EL (cell line): ENCODE measurements around the gene CEBPB.
"Not testable (repeated sequence)": the region's sequence is repeated elsewhere in the genome, so short reads cannot be mapped to it uniquely, and the experiment has no call there.

ENCODE experiments used
- DNase-seq: peaks from one replicate; pipeline ENCODE4 v3.0.0-alpha.2; 2016

Gene CEBPB

DNA sequence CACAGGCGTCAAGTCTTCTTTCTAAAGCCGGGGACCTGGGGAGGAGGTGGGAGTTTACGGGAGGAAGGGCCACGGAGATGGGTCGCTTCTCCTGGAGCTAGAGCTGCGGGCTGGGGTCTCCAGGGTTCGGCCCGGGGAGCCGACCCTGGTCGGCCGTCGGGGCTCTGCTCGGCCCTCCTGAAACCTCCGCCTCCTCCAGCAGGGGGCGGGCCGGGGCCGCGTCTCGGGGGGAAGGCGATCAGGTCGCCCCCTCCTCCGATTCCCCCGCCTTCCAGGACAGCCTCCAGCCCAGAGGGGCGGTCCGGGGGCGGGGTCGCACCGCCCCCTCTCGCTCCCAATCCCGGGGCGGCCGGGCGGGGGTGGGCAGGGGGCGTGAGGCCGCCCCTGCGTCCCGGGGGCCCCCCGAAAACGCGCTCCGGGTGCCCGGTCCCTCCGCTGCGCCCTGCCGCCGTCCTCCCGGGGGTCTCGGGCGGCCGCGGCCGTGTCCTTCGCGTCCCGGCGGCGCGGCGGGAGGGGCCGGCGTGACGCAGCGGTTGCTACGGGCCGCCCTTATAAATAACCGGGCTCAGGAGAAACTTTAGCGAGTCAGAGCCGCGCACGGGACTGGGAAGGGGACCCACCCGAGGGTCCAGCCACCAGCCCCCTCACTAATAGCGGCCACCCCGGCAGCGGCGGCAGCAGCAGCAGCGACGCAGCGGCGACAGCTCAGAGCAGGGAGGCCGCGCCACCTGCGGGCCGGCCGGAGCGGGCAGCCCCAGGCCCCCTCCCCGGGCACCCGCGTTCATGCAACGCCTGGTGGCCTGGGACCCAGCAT lies at the start of gene CEBPB:
TSS of gene CEBPB (plus strand) at position 580 of the 814 bp plus-strand sequence. CDS start at position 784, 204 bp downstream.
- DNase-seq: peak; percentile 91

DNA sequence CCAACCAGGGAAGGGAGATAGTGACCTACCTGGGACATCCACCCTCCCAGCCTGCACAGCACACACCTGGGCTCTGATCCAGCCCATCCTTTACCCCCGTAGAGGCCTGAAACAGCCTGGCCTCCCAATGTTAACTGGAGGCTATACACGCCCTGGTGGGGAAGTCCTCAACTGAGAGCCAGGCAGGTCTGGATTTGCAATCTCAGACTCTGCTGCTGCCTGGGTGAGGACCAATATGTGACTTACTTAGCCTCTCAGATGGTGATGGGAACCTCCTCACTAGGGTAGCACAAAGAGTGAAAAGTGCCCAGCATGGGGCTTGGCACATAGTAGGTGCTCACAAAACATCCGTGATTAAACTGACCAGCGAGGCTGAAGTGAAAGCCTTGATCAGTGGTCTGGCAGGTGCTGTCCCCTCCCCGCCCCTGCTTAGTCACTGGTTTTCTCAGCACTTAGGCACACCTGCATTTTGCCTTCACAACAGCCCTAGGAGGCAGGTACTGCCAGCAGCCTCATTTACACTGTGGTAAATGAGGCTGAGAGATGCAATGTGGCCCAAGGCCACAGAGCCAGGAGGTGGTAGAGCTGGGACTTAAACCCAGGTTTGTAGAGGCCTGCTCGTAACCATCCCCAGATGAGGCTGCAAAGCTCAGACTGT lies 49.5 kb upstream of the CEBPB start:
- DNase-seq: no peak

DNA sequence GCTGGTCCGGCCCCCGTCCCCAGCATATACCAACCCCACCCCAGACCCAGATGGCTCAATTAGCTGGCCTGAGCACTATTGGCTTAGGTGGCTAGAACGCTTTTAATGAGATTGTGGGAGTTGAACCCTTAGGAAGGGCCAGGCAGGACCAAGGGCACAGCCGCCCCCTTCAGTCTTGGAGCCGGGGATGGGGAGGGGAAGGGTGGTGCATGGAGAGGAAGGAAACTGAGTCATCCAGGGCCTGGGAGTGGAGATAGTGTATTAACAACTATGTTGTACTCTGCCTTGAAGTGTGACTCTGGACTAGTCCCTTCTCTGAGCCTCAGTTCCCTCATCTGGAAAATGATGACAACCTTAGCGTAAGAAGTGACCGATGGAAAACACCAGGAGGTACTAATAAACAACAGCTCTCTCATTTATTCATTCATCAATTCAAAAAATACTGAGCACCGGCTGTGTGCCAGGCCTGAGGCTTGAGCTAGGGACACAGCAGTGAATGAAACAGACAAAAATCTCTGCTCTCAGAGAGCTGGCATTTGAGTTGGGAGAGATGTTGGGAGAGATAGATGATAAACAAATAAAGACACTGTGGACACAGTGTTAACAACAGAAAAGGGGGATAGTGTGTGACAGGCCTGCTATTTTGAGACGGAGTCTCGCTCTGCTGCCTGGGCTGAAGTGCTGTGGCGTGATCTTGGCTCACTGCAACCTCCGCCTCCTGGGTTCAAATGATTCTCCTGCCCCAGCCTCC lies 48.6 kb upstream of the CEBPB start:
- DNase-seq: no peak

DNA sequence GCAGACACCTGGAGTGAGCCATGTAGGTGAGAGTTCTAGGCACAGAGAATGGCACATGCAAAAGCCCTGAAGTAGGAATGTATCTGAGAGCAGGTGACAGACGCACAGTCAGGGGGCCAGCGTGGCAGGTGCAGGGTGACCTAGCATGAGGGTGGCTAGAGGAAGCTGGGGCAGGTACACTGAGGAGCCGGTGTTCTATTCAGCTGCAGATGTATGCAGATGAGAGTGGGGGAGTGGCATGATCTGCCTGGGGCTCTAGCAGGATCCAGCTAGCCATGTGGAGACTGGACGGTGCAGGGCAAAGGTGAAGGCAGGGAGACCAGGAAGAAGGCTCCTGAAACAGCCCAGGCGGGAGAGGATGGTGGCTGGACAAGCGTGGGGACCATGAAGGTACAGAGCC lies 47.8 kb upstream of the CEBPB start:
- no peak for DNase-seq

DNA sequence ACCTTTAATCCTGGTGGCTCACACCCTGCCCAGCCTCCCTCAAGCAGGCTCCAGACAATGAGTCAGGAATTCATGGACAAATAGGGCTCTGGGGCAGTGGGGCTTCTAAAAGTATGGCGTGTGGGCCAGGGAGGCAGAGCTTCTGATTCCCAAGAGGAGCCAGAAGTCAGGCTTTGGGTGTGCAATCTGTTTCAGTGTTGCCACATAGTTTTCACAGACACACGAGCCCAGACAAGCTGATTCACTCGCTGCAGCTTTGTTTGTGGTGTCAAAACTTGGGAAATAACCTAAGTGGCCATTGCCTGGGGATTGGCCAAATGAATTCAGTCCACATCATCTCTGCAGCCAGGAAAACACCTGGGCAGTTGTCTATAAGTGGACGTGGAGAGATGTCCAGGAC lies 46.3 kb upstream of the CEBPB start:
- DNase-seq: peak; percentile 96

DNA sequence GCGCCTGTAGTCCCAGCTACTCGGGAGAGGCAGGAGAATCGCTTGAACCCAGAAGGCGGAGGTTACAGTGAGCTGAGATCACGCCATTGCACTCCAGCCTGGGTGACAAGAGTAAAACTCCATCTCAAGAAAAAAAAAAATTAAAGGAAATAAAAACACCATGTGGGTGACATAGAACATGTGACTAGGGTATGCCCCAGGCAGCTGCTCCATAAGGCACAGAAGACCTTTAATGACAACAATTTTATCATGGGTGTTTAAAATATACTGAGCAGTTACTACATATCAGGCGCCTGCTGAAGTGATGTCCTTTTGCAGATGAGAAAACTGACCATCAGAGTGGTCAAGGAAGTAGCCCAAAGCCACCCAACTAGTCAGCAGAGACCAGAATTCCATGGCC lies 45.1 kb upstream of the CEBPB start:
- DNase-seq: no peak

DNA sequence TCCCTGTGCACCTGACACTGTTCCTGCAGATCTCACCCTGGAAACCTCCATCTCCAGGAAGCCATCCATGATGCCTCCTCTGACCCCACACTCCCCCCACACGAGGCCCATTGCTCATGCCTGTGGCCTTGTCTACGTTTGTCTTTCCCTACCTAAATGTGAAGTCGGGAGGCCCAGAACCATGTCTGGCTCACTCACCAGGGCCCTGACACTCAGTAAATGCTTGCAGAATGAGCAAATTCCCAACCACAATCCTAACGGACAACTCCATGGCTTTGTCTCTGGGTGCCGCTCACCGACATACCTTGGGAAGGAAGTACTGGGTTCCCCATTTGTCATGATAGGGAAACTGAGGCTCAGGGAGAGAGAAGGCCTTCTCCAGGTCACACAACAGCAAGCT lies 44.4 kb upstream of the CEBPB start:
- DNase-seq: no peak

DNA sequence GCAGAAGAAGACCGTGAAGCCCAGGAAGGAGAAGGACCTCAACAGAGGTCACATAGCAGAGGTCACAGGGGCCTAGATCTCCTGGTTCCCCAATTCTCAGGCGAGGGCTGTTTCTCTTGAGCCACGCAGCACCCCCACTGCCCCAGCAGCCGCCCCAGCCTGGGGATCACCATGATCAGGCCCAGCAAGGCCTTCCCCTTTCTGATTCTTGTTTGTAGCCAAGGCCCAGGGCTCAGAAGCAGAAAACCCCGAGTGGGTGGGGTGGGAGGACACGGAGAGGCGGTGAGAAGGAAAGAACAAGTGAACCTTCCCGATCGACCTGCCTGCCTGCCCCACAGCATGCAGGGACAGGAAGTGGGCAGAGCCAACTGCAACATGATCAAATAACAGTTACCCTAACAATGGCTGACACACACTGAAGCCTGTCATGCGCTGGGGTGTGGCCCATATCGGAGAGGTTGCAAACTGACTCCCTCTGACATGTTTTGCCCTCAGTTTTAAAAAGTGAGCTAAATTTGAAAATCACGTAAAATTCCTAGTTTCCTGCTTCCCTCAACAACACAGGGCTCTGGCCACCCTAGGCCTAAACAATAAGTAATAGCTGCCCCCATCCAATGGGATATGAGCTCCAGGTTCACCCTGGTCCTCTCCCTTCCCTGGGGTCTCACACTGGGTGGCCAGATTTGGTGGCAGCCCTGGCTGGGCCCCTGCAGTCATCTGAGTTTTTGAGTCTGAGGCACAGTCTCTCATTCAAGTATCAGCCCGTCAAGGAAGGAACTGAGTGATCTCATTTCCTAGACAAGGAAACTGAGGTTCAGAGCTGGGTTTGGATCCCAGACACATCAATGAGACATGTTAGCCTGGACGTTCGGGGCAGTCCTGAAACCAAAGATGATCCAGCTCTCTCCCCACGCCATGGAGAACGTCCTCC lies 43.6 kb upstream of the CEBPB start:
- no peak for DNase-seq

DNA sequence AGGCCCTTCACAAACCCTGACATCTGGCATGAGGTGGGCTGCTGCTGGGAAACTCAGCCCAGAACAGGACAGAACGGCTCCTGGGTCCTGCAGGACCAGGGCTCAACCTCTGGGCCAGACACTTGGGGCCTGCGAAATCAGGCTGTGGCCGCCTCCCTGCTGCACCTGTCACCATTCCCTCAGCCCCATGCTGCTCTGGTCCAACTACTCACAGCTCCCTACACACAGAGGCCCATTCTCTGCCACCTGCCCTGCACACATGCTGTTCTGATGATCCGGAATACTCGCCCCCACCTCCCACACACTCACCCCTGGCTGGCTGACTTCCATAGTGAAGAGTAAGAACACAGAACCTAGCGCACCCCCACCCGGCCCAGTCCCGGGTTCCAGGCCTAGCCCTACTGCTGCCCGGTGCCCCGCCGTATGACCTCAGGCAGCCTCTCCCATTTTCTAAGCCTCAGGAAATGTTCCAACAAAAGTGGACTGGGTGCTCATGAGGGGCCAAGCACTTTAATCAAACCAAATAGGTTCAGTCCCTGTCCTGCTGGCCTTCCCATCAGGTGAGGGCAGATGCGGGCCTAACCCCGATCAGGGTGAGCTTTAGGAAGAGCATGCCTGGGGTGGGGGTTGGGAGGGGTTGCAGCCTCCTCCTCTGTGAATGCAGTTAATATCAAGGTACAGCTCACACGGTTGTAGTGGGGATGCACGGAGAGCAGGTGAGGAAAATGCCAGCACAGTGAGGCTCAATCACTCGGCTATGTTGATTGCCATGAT lies 41.0 kb upstream of the CEBPB start:
- DNase-seq: no peak

DNA sequence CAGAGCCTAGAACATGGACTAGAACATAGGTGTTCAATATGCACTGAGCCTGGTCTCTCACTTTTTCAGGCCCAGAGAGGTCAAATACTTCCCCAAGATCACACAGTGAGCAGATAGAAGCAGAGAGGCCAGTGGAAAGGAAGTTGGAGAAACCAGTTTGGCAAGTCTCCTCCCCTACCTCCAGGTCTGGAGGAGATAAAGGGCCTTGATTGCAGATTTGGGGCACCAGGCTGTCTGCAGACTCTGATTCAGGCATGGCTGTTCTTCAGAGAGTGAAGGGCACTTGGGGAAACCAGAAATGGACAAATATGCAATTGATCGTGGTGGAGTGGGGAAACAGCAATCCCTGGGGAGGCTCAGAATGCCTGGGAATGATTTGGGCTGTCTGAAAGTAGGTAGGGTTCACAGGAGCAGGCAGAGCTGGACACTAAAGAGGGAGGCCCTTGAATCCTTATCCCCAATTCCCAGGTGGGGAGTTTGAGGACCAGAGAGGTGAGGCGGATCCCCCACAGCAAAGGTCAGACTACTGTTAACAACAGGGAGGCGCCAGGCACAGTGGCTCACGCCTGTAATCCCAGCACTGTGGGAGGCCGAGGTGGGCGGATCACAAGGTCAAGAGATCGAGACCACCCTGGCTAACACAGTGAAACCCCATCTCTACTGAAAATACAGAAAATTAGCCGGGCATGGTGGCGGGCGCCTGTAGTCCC lies 39.4 kb upstream of the CEBPB start:
- no peak for DNase-seq

DNA sequence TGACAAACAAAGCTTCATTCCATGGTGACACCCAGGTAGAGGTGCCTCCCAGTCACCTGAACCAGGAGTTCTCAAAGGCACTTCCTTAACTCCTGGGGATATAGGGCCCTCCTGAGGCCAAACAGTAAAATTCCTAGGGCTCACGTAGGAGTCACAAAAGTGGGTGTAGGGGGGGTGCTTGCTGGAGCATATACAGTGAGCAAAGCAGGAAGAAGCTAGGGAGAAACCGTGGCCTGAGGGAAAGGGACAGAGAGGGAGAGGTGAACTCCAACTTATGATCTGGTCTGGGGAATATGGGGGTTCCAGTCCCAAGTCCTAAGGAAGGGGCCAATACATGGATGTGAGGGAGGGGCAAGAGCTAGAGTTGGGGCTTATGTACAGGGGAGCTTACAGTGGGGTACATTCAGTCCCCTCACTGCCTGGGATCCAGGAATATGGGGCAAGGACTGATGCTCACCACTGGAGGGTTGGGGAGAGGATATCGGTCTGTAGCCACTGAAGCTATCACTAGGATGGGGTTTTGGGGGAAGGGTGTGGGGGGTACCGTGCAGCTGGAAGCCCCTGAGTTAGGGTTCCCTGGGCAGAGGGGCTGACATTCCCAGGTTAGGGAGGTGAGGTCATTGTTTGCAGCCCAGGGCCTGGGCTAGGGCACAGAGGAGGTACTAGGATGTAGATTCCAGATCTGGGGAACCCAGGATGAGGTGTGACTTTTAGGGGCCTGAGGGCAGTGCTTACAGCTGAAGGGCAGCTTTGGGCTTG lies 38.1 kb upstream of the CEBPB start:
- DNase-seq: no peak

DNA sequence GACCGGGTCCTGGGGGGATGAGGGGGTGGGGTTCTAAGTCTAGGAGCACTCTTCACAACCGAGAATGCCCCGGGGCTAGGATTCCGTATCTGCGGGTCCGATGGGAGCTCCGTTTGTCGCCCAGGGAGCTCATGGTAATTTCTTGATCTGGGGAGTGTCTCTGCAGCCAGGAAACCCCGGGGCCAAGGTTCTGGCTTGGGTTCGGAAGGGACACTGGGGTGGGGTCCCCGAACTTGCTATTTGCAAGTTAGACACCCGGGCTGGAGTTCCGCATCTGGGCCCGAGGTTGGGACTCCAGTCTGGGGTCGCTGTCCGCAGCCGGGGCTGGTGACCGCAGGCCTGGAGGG lies 37.5 kb upstream of the CEBPB start:
- no peak for DNase-seq

DNA sequence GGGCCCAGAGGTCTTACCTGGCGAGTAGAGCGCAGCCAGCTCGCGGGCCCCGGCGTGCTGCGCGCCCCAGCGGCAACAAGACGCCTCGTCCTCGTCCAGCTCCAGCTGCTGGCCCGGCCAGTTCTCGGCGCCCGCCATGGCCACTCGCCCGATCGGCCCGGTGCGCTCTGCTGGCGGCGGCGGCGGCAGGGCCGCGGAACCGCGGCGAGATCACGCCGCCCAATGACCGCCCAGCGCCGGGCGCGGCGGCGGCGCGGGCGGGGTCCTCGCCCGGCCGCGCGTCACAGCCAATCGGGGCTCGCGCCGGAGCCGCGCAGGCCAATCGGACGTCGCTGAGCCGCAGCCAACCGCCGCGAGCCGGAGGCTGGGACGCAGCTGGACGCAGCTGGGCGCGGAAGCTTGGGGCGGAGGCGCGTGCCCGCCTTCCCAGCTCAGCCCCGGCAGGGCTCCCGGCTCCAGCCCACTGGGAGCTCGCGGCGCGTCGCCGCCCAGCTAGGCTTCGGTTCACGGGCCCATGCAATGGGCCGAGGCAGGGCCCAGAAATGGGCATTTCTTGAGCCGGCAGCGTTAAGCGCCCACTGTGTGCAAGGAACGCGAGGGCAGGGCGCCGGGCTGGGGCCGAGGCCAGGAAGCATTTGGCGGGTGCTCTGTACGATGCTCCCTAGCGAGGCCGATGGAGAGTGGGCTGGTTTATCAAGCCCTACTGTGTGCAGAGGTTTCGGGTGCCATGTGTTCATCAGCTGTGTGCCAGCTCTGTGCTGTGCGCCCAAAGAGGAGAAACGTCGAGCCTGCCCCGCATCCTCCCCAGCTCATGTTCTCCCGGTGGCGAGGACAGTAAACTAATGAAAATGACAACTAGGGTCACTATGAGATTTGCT lies 36.9 kb upstream of the CEBPB start, which contains the start of gene PEDS1:
TSS of gene PEDS1 (minus strand) at position 224 of the 878 bp plus-strand sequence. CDS start at position 138, 86 bp downstream.
- DNase-seq: peak; percentile 89

DNA sequence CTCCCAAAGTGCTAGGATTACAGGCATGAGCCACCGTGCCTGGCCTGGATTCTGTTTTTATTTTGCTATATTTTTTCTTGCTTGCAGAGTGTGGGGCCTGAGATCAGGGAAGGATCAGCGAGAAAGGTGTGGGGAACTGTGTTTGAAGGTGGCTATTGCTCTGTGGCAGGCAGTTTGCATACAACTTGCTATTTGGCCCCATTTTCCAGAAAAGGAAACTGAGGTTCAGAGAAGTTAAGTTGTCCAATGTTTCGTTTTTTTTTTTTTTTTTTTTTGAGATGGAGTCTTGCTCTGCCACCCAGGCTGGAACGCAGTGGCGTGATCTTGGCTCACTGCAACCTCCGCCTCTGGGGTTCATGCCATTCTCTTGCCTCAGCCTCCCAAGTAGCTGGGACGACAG lies 29.1 kb upstream of the CEBPB start:
- not testable (repeated sequence) for DNase-seq

DNA sequence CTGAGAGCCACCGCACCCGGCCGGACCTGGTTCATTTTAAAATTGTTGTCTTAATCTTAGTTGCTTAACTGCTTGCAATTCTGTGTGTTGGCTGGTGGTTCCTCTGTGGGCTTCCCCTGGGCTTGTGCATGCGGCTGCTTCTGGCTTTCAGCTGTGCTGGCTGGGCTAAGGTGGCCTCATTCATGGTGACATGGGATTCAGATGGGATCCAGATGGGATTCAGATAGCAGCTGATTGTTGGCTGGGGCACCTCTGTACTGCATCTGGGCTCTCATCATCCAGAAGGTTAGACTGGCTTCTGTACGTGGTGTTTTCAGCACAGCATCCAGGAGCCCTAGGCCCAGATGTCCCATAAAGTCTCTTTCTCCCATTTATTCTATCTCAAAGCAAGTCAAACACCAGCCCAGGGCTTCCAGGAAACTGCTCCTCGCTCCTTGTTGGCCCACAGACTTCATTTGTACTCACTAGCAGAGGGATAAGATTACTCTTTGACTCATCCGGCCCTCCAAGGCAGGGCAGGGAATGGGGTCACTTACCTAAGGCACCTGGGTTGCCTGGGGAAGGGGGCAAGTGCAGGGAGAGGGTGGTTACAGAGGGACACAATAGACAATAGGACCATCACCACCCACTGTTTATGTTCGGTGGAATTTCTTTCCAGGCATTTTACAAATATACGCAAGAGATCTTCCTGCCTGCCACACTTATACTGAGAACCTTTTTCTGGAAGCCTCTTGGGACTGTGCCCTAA lies 26.9 kb upstream of the CEBPB start:
- no peak for DNase-seq

DNA sequence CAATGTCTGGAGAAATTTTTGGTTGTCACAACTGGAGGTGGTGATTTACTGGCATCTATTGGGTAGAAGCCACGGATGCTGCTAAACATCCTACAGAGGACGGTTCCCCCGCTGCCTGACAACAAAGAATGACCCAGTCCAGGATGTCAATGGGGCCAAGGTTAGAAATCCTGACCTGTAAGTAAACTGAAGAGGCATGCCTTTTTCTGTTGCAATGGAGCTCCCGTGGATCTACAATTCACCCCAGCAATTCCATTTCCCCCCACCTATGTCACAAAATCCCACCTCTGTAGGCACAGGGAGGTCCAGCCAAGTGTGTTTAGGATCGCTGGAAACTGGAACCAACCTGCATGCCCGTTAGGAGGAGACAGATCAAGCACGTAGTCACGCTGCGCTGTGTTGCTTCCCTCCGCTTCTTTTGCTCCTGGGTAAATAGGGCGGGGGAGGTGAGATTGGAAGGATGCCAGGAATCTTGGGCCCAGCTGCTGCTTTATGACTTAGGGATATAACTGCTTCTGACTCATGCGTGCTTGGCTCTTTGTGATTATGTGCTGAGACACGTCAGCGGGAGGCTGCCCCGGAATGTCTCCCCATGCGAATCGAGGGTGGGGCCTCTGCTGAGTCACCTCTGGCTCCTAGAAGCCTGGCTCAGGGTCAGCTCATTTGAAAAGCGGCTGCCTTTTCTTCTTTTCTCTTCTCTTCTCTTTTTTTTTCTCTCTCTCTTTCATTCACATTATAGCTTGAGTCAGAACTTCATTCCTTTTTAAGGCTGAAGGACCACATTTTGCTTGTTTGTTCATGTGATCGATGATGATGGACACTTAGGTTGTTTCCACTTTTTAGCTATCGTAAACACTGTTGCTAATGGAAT lies 24.7 kb upstream of the CEBPB start:
- DNase-seq: peak; percentile 100

DNA sequence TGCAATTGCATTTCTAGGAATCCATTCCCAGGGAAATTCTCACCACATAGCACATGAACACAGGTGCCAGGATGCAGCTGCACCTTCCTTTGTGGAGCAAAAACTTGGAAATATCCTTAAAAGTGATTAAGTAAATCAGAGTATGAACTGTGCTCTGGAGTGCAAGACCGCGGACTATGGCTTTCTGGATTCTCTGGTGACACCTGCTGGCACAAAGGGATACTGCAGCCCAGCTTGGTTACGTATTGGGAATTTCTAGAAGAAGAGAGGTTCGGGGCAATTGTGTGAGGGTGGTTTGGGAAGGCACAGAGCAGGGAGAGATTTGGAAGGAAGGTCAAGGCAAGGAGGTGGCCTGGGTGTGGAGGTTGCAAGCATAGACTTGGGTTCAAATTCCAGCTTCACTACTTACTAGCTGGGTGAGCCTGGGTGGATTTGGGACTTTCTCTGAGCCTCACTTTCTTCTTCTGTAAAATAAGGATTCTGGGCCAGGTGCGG lies 21.3 kb upstream of the CEBPB start:
- DNase-seq: peak; percentile 80
